ENCODE data around the gene OPN4.

The OPN4 gene

DNA sequence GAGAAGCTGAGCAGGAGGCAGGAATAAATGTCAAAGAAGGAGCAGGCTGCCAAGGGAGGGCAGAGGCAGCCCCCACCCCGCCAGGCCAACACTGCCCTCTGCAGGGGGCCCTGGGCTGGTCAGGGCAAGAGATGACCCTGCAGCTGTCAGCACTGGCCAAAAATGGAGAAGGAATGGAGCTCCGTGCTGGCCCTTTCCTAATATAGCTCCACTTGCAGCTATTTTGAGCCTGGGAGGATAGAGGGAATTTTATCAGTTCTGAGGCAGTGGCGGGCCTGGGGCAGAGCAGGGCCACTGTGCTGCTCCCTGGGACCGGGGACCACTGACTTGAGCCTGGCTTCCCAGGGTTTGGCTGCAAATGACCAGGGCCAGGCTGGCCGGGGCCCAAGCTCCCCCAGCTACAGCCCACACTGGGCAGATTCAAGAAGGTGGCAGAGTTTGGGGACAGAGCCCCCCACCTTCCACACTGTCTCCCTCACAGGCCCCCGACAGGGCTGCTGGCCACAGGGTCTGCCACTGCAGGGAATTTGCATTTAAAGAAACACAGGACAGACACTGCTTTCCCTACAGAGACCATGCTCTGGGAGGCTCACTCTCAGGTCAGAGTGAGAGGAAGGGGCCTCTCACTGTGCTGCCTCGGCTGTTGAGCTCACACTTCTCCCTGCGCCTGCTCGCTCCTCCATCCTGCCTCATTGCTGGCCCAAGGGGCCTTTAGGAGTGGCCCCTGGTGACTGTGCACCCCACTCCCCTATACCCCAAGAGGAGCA, 30.2 kb downstream of the OPN4 start:
- no peak for DNase-seq

DNA sequence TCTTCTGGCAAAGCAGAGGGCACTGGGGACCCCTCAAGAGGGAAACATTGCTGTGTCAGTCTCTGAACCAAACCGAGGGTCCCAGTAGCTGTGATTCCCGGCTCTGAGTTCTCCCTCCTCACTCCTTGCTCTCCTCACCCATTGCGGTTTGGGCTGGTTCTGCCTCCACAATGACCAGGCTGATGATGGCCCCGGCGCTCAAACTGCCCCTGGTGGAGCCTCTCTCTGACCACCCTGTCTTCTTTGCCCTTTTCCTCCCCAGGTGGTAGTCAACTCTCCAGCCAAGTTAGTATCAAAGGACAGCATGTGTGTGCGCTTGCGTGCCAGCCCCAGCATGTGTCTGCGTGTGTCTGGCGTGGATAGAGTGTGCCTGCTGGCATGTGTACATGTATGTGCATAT, 31.1 kb downstream of the OPN4 start:
- no peak for DNase-seq

DNA sequence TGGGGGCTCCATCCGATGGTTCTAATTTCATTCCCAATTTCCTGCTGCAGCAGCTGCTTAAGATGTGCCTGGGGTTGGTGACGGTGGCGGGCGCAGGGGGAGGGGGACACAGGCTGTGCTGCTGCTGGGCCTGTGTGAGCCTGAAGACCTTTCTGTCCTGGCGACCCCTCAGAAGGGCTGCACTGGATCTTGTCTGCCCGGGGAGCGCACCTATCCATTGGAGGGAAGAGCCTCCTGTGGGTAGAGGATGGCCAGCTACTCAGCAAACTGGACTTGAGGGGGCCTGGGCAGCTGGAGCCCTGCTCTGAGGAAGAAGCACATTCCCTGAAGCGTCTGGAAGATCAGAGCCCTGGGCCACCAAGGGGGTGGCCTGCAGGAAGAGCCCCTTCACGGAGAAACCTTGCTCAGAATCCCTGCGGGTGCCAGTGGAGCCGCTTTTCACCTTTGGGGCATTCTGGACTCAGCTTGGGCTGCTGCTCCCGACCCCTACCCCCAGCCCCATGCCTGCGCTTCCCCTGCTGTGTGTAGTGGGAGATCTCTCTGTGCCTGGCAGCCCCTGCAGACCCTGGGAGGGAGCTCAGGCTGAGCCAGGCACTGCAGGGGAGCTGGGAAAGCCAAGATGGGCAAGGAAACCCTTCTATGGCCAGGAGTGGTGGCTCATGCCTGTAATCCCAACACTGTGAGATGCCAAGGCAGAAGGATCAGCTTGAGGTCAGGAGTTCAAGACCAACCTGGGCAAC, 31.7 kb downstream of the OPN4 start:
- no peak for DNase-seq

DNA sequence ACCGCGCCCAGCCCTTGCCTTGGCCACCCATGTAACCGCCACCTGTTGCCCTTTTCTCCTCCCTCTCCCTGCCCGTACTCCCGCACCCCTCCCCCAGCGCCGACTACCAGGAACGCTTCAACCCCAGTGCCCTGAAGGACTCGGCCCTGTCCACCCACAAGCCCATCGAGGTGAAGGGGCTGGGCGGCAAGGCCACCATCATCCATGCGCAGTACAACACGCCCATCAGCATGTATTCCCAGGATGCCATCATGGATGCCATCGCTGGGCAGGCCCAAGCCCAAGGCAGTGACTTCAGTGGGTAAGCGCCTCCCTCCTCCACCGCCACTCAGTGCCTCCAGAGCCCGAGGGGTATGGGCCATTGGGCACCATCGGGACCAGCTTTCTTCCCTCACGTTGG, 32.6 kb downstream of the OPN4 start:
- no peak for DNase-seq

DNA sequence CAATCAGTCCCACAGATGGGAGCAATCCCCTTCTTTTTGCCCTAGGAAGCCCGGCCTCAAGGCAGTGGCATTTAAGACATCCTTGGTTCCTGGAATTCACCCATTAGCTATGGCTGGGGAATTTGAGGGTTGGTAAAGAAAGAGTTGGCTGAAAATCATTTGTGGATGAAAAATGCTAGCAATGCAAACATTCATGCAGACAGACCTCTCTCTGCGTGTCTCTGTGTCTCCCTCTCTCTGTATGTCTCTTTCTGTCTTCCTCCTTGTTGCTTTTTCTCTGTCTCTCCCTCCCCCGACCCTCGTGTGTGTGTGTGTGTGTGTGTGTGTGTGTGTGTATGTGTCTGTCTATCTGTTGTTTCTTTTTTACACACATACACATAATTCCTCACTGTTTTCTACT, 33.4 kb downstream of the OPN4 start:
- DNase-seq = no peak

DNA sequence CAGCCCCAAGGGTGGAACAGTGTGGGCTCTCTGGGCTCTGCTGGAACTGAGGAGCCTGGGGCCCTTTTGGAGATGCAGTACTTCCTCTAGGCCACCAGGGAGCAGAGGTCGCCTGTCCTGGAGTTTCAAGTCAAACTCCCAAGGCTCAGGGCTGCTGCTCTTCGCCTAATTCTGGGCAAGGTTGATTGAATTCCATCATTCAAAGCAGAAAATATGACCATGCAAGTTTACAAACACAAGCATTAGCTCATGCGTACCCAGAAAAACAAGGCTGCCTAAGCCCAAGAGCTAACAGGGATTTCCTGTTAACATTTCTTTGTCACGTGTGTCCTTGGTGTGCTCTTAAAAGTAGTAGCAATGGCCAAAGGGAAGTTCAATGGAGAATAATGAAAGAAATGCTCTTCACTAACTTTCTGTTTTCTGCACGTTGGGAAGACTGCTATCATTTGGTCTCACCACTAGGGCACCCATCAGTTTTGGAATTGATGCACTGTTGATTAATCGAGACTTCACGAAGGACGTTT, 34.1 kb downstream of the OPN4 start:
- DNase-seq = peak; percentile 12

DNA sequence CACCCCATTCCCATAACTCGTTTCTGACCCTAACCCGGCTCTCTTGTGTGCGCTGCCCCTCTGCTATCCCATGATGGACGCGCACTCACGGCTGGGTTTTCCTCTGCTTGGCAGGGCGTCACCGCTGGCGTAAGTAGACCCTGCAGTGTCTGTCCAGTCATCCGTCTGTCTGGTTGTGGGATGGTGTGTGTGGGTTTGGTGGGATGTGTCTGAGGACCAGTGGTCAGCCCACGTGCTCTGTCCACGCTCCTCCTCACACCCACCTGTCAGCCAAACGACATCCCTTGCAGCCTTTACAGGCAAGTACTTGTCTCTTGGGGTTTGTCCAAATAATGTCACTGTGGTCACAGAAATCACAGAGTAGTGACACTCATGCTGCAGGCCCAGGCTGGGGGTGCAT, 34.8 kb downstream of the OPN4 start:
- no peak for DNase-seq

DNA sequence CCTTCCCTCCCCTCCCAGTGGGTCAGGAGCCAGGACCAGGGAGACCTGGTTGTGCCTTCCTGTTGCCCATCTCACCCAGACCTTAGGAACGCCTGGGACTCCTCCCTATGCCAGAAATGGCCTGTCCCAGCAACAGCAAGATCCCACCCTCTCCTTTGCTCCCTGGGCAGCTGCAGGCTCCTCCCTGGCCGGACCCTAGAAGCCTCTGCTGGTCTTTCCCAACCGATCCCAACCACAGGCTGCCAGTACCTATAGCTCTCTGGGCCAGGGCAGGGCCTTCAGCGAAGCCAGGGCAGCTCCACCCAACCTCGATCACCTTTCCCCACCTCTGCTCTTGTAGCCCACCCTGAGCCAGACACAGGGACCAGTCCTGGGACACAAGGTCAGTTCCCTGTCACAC, 35.9 kb downstream of the OPN4 start:
- no peak for DNase-seq

DNA sequence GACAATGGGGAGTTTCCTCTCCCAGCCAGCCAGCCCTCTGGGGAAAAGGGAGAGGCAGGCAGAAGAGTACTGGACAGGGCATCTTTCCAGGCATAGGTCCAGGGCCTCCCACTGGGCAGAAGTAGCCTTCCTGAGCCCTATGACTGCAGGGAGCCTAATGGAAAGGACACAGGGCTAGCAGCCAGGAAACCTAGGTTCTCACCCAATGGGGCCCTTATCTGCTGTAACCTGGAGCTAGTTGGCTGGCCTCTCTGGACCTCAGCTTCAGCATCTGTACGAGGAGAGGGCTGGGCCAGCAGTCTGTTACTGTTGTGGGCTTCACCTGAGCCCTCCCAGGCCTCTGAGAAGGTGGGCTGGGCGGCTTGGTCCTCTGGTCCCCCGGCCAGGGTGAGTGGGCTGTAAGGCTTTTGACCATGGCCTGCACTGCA, 36.3 kb downstream of the OPN4 start:
- no peak for DNase-seq

DNA sequence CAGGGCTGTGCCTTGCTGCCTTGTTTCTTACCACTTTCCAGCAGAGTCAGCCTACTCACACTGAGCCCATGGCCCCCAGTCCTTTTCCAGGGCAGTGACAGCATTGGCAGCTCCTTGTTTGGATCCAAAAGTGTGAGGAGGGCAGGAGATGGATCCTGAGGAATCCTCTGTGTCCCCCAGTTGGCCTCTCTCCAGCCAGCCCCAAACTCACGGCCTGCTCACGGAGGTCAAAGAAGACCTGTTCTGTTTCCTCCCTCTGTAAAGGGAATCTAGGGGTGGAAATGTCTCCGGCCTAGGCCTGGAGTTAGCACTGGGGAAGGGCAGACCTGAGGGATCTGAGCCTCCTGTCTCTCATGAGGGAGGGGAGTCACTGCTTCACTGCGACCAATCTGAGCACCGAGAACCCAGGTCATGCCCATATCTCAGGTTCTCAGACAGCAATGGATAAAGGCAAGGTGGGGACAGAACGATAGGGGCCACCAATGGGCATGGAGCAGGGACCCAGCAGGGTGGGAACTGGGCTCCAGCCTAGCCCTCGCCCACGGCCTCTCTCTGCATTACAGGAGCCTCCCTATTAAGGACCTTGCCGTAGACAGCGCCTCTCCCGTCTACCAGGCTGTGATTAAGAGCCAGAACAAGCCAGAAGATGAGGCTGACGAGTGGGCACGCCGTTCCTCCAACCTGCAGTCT, 37.1 kb downstream of the OPN4 start:
- no peak for DNase-seq

DNA sequence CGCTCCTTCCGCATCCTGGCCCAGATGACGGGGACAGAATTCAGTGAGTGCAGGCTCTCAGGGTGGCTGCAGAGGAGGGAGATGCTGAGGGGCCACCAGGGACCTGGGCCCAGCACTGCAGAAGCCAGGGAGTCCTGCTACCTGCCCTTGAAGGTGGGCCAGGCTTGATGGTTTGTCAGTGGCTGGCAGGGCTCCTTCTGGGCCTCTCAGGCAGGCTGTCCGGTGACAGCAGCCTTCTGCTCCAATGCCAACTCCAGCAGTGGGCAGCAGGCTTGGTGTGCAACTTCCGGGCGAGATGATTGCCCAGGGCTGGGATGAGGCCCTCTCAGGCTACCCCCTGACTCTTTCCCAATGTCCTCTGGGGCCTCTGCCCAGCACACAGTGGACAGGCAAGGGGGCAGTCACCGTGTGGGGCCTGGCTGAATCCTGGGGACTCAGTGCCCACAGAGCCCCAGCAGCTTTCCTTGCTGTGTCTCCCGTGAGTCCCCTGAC, 37.7 kb downstream of the OPN4 start:
- DNase-seq = no peak

DNA sequence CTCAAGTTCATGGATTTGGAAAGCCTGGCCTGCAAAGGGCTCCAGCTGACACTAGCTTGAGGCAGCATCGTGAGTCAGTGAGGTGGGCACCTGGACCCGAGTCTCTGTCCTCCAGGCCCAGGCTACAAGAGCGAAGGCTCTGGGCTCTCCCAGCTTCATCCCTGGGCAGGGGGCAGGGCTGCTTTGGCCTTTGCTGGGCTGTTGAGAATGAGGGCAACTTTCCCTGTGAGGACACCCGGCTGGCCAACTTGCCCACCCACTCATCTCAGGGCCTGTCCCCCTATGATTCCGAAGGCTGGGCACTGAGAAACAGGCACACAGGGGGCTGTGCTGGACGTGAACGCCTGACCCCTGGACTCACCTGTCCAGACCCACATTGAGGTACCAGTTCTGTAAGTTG, 38.3 kb downstream of the OPN4 start:
- no peak for DNase-seq

DNA sequence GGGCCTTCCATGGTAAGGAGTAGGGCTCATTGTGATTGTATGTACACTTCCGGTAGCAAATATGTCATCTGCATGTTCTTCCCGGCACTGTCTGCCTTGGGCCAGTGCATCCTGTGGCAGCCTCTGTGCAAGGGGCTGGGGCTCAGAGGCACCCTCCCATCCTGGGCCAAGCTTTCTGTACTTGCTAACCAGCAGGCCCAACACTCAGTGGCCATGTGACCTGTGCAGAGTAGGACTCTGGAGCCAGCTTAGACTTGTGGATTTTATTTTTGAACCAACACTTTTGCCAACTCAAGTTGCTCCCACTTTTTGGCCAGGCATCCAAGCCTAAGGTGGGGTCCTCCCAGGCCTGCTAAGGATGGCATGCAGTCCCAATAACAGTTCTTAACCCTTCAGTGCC, 38.9 kb downstream of the OPN4 start:
- no peak for DNase-seq

DNA sequence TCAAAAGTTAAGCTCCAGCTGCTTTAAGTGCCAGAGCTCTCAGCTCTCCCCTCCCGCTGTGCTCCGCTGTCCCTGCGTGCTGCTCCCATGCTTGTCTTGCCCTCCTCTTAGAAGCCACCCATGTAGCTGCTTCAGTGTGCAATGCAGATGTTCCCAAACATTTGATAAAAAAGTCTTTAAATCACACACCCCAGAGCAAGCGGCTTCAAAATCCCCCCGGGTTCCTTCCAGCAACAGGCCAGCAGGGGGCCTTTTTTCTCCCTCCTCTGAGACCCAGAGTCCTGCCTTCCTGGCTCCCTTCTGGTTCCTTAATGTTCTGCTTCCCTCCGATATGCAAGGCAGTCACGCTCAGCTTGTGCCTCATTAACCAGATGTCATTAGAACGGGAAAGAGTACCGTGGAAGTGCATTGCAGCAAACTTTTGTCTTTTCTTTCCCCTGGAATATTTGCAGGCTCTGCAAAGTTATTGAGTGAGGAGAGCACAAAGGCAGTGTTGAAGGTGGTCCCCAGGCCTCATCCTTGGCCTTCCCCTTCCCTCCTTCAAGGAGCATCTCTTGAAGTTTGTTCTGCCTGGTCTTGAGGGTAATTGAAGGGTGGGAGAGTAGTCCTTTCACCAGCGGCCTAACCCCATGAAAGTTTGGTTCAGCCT, 39.5 kb downstream of the OPN4 start:
- no peak for DNase-seq

DNA sequence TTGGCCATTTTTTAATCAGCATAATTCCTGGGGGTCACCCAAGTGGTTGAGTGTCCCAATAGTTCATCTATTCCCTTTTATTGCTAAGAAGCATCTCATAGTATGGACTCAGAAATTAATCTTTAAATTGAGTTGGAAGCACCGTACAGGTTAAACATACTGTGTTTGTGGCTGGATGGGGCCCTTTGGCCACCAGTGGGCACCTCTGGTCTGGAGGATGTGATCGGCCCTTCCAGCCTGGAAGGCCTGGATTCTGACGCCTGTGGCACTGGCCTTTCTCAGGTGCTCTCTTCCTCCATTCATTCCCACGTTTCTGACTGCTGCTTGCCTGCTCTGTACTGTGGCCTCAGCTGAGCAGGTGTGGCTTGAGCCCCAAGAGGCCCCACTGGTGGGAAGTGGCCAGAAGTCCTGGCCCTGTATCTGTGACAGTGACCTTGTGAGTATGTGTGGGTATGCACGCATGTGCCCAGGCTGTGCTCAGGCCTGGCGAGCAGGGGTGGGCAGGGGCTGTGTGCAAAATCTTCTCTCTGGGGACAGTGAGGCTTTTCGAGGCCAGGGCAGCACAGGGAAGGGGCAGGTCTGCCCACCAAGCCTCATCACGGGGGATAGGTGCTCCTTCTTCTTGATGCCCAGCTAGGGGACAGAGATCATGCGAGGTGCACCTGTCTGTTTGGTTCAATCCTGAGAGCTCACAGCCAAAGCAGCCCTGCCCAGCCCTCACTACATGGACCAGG, 44.0 kb downstream of the OPN4 start:
- no peak for DNase-seq

DNA sequence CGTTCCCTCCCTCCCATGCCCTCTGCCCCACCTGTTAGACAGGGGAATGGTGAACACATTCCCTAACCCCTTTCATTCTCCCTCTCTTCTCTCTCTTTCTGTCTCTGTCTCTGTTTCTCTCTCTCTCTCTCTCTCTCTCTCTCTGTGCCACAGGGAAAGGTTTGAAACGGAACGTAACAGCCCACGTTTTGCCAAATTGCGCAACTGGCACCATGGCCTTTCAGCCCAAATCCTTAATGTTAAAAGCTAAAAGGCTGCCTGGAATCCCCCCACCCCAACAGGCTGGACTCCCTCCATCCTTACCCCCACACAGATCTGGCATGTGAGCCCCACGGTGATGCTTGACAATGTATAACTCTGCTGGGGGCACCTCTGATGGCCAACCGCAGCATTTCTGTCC, 44.8 kb downstream of the OPN4 start:
- DNase-seq = no peak

DNA sequence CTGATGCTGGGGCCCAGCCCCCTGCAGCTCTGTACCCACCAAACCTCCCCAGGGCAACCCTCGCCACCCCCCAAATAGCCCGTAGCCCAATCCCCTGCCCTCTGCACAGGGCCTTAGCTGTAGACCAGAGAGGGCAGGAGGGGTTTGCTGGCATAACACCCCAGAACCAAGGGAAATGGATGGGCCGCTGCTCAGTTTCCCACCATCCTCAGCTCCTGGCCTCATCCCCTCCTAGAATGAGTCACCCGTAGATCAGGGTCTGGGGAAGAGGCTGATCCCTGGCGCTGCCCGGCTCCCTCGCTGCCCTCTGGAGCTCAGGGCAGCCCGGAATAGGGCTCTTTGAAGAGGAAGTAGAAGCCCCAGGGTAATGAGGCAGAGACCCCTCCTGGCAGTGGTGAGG, 45.2 kb downstream of the OPN4 start:
- DNase-seq = no peak

DNA sequence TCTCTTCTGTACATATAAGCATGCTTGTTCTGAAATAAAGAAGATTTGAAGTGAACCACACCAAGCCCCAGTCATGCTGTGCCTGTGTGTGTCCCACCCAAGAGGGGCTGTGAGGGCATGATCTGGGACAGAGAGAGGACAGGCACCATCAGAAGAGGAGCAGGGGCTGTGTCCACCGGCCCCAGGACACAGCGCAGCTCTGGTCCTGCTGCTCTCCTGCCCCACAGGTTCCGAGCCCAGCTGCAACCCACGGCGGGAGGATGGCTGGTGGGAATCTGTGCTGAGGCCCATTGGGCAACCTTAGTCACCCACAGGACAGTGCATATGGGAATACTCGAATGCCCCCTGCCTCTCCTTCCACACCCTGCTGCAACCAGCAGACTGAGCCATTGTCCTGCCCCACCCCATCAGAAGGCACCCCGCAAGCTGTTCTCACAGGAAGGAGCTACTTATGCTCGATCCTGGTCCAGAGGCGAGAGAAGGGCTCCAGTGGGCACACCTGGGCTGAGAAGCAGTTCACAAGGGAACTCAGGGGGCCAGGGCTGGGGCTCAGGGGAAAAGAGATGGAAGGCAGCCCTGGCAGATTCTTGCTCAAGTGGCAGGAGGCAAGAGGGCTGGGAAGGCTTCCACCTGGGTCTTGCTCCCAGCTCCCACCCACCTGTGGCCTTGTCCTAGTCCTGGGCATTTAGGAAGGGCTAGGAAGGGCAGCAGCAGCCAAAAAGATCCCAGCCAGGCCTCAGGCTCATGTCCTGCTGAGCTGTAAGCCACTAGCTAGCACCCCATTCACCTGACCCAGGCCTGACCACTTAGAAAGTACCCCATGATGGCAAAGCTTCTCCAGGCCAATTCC, 45.9 kb downstream of the OPN4 start:
- DNase-seq = no peak

DNA sequence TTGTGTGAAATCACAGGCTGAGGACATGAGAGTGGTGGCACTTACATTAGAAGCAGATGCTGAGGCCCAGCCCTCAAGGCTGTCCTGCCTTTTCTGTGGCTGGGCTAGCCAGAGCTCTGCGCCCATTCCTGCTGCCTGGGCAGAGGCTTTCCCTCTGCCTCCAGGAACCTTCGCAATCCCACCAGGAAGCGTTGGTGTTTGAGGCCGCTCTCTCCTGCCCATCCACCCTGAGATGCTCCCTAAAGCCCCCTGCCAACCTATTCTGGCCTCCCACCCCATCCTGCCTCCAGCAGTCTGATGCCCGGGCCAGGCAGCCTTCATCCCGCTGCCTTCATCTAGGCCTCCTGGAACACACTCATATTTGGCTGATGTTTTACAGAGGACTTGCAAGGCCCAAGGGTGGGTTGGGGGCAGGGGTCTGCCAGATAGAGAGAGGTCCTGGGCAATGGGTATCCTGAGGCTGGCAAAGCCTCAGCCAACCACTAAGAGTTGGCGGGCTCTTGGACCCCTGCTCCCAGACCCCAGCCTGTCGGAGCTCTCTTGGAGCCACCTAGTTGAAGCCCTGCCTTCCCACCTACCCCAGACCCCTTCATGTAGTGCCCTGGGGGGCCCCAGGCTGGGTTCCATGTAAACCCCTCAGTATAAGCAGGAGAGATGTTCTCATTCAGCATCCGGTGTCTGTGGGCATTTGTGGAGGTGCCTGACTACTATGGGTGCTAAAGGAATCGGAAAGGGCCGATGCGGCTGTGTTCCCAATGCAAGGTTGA, 46.7 kb downstream of the OPN4 start:
- DNase-seq = no peak

DNA sequence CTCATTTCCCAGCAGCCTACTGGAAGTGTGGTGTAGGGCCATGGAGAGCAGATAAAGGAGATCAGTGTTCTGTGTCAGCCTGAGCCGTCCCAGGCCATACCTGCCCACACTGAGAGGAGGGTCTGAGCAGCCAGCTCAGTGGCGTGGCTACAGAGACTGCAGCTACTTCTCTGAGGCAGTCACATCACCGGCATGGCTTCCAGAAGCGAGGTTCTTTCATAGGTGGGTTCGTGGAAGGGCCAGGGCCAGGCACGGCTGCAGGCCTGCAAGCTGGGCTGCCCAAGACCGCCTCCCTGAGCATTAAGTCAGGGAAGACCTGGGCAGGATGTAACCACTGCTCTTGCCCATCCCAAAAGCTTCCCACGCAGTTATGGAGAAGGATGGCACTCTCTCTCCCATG, 48.8 kb downstream of the OPN4 start:
- DNase-seq = no peak

DNA sequence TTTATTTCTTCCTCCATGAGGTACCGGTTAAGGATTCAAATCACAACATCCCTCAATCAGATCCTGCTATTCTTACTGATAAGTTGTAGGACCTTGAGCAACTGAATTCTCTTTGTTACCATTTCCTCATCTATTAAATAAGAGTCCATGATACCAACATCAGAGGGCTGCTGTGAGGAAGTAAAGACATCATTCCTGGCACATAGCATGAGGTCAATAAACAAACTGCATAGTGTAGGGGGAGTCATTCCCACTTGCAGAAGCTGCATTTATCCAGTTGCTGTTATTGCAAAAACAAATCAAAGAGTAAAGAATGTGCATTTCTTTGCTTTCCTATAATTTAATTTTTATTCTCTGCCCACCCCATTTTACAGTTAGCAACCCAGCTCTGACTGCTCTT, 50.8 kb downstream of the OPN4 start:
- no peak for DNase-seq
